Mucosa of descending colon (tissue), 3 donors: Measurements from ENCODE around the gene TBC1D8. TPM values are rescaled to one million over a fixed set of nuclear protein-coding genes. Genes with fewer than 3 reads are reported as not detected.

Experiments used
- ATAC-seq: fragments of 200-7000 bp; cut with Tn5 transposase; one replicate; pipeline ENCODE4 v1.9.1; 2020; ENCODE audit warnings: mild to moderate bottlenecking, moderate library complexity
- DNase-seq, 3 donors: peaks; one replicate each; pipeline ENCODE4 v3.0.0-alpha.2; 2020
- H3K36me3 ChIP-seq: fragments of 200-600 bp; one replicate; pipeline ENCODE4 v1.8.0; 2021; ENCODE audit warnings: low read depth, mild to moderate bottlenecking
- H3K4me1 ChIP-seq: fragments of 200-600 bp; one replicate; pipeline ENCODE4 v1.8.0; 2021; ENCODE audit warnings: low read depth, mild to moderate bottlenecking
- H3K4me3 ChIP-seq: fragments of 200-600 bp; one replicate; pipeline ENCODE4 v1.8.0; 2021; ENCODE audit warnings: mild to moderate bottlenecking
- H3K9me3 ChIP-seq: fragments of 200-600 bp; one replicate; pipeline ENCODE4 v1.8.0; 2021; ENCODE audit warnings: mild to moderate bottlenecking
- CTCF ChIP-seq: fragments of 200-600 bp; IDR thresholded peaks from one replicate; pipeline ENCODE4 v1.8.0; 2022; ENCODE audit warnings: antibody characterized with exemption, mild to moderate bottlenecking
- intact Hi-C, 2 donors: fragments of 100-400 bp; cut with DNase I in 1 of 2; cut with micrococcal nuclease in 1 of 2; formaldehyde crosslinking; loops; one replicate each; pipeline versions ENCODE4 v1.11.0 to v1.11.1; 2022; cut with DNase I, micrococcal nuclease
- total RNA-seq, 3 donors: library from RNA; stranded (reverse); fragmentation: NEBNext Ultra II Directional in 2 of 3; extraction: Animal tissue kit (Norgen Biotek cat#: 25700) in 2 of 3; gene quantifications; one replicate each; pipeline versions ENCODE4 v1.2.1 to v1.2.4, GENCODE V29; 2021 to 2023
- donor health status: DM: no; HTN: no; CAD: no; lungs with moderate emphysema.
- donor health status: DM: no; HTN: no; CAD: no.
- donor health status: DM: no; HTN: yes; CAD: no.

Gene TBC1D8
- total RNA-seq, 3 donors from 2014 or later, result 14.4 to 28.8 (median 17.7) TPM

DNA sequence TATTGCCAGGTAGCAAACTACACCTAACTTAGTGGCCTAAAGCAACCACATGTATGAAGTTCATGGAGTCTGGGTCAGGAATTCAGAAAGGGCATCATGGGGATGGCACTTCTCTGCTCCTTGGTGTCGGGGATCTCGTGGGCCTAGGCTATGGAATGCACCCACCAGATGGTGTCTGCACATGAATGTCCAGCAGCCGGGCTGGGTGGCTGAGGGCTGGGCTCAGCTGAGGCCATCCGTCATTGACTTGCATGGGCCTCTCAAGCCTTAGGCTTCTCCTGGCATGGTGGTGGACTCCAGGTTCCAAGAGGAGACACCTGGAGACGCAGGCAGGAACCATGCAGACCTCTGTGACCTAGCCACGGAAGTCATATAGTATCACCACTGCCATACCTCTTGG lies 175.1 kb downstream of the TBC1D8 start:
- no peaks in the 10 kb centered on the region for H3K9me3 ChIP-seq
- H3K4me3 ChIP-seq, result no peak overlapping the region
- TF ChIP-seq CTCF, result no peak
- no peaks in the 10 kb centered on the region for H3K4me1 ChIP-seq
- H3K36me3 ChIP-seq, result no peaks in the 10 kb centered on the region
- DNase-seq (no peak), ATAC-seq (no peak)
- intact Hi-C loops, result no loop called here

DNA sequence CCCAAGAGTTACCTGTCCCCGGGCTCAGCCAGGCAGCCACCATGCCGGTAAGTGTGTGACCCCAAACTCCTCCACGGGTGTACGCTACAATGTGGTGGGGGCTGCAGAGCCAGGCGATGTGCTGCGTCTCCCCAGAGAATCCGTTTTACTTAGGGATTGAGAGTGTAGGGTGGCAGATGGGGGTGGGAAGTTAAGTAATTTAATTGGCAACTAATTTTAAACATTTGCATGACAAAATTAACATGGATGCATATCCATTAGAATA lies 175.7 kb downstream of the TBC1D8 start:
- H3K4me1 ChIP-seq, result no peaks in the 10 kb centered on the region
- H3K9me3 ChIP-seq, result no peaks in the 10 kb centered on the region
- intact Hi-C loops, result no loop called here
- H3K4me3 ChIP-seq, result no peak overlapping the region
- TF ChIP-seq CTCF, result no peak
- H3K36me3 ChIP-seq, result no peaks in the 10 kb centered on the region
- DNase-seq, result no peak
- ATAC-seq, result no peak

- H3K36me3 ChIP-seq, result no peaks in the 10 kb centered on the region
- H3K4me1 ChIP-seq, result no peaks in the 10 kb centered on the region
- ATAC-seq (no peak), DNase-seq (no peak)
- H3K9me3 ChIP-seq, result no peaks in the 10 kb centered on the region
- intact Hi-C loops, result no loop called here
- TF ChIP-seq CTCF, result no peak
- no peak overlapping the region for H3K4me3 ChIP-seq
Observed at GRCh38 chr2:100974712-100975520, 176.3 kb downstream of the TBC1D8 start.

DNA sequence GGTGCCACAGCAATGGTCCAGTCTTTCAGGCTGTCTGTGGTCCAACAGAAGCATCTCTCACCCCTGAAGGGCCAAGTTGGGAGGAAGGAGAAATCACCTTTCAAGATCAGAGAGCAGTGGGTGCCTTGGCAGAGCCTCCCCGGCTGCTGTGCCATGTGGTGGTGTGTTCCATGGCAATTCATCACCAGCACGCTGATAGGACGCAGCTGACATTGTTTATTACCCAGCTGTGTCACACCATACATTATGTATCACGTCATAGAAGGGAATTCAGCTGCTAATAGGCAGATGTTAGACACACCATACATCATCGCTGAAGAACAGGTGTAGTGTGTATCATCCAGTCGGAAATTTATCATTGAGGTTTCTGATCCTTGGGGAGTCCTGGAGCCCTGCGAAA lies 178.7 kb downstream of the TBC1D8 start:
- H3K4me1 ChIP-seq, result no peaks in the 10 kb centered on the region
- no peak overlapping the region for H3K4me3 ChIP-seq
- no peak for TF ChIP-seq CTCF
- intact Hi-C loops, result no loop called here
- ATAC-seq (no peak), DNase-seq (no peak)
- H3K36me3 ChIP-seq, result no peaks in the 10 kb centered on the region
- H3K9me3 ChIP-seq, result no peaks in the 10 kb centered on the region

DNA sequence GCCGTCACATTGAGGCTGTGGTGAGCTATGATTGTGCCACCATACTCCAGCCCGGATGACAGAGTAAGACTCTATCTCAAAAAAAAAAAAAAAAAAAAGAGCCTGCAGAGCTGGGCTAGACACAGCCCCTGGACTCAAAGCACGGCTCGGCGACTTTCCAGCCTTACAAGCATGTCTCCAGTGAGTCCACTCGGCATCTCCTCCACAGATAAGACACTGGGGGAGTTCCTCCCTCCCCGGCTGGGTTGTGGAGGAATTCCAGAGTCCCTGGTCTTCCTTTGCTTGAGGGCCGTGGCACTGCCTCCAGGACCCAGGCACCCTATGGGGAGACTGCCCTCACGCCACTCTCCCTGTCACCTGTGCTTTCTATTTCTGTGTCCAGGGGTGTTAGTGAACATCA lies 180.0 kb downstream of the TBC1D8 start:
- ATAC-seq (no peak), DNase-seq (no peak)
- TF ChIP-seq CTCF, result no peak

GRCh38 chr2:100969998-100970397 lies 181.2 kb downstream of the TBC1D8 start:
- DNase-seq, result no peak
- Histone ChIP-seq H3K4me3 (no peak overlapping the region), H3K4me1 (no peaks in the 10 kb centered on the region), H3K9me3 (no peaks in the 10 kb centered on the region), H3K36me3 (no peaks in the 10 kb centered on the region)
- intact Hi-C loops, result no loop called here
- no peak for TF ChIP-seq CTCF
- ATAC-seq, result no peak

More for the DNA sequence above, 180.0 kb downstream of the TBC1D8 start:
- Histone ChIP-seq H3K4me3 (no peak overlapping the region), H3K36me3 (no peaks in the 10 kb centered on the region), H3K9me3 (no peaks in the 10 kb centered on the region), H3K4me1 (no peaks in the 10 kb centered on the region)
- intact Hi-C loops, result no loop called here
